Glutamatergic neuron (in vitro differentiated cells): Measurements from ENCODE around the gene L3MBTL1. TPM values are rescaled to one million over a fixed set of nuclear protein-coding genes. Genes with fewer than 3 reads are reported as not detected.
"Not testable (repeated sequence)": the region's sequence is repeated elsewhere in the genome, so short reads cannot be mapped to it uniquely, and the experiment has no call there.

Source experiments
- DNase-seq: peaks from one replicate; pipeline ENCODE4 v3.0.0; 2022
- H3K27ac Mint-ChIP-seq: one replicate; pipeline ENCODE4 v1.8.0; 2020; ENCODE audit warnings: mild to moderate bottlenecking, mixed read lengths, inconsistent platforms; ENCODE audit not compliant: unreplicated experiment
- H3K27me3 Mint-ChIP-seq: one replicate; pipeline ENCODE4 v1.8.0; 2020; ENCODE audit warnings: mild to moderate bottlenecking, moderate library complexity, mixed read lengths, inconsistent platforms; ENCODE audit not compliant: unreplicated experiment
- H3K36me3 Mint-ChIP-seq: one replicate; pipeline ENCODE4 v1.8.0; 2020; ENCODE audit warnings: mild to moderate bottlenecking, mixed read lengths, inconsistent platforms; ENCODE audit not compliant: unreplicated experiment
- H3K4me1 Mint-ChIP-seq: one replicate; pipeline ENCODE4 v1.8.0; 2020; ENCODE audit warnings: mild to moderate bottlenecking, low read depth, mixed read lengths, inconsistent platforms; ENCODE audit not compliant: unreplicated experiment
- H3K4me3 Mint-ChIP-seq: one replicate; pipeline ENCODE4 v1.8.0; 2020; ENCODE audit warnings: mild to moderate bottlenecking, mixed read lengths, inconsistent platforms; ENCODE audit not compliant: unreplicated experiment
- H3K9me3 Mint-ChIP-seq: one replicate; pipeline ENCODE4 v1.8.0; 2020; ENCODE audit warnings: mild to moderate bottlenecking, moderate library complexity, mixed read lengths, inconsistent platforms; ENCODE audit not compliant: unreplicated experiment
- CTCF ChIP-seq: fragments of 200-600 bp; sonication (generic); IDR thresholded peaks from one replicate; pipeline ENCODE4 v1.5.0; 2021; ENCODE audit not compliant: partially characterized antibody, unreplicated experiment
- total RNA-seq: library from RNA; stranded (reverse); fragmentation: NEBNext Ultra II Directional; extraction: Animal tissue kit (Norgen Biotek cat#: 25700); gene quantifications from one replicate; pipeline ENCODE4 v1.2.1, GENCODE V29; 2021; ENCODE audit not compliant: unreplicated experiment

The L3MBTL1 gene
- total RNA-seq, 1 donor from 2014 or later, result 19.9 TPM

GRCh38 chr20:43583982-43584432, 76.5 kb downstream of the L3MBTL1 start:
- no peaks in the 10 kb centered on the region for H3K36me3 Mint-ChIP-seq
- no peak for DNase-seq
- H3K27me3 Mint-ChIP-seq, result no peaks in the 10 kb centered on the region
- H3K4me1 Mint-ChIP-seq, result no peaks in the 10 kb centered on the region
- no peak for TF ChIP-seq CTCF
- no peak overlapping the region for H3K27ac Mint-ChIP-seq
- no peak overlapping the region for H3K4me3 Mint-ChIP-seq
- H3K9me3 Mint-ChIP-seq, result no peaks in the 10 kb centered on the region

GRCh38 chr20:43584448-43585136, 77.1 kb downstream of the L3MBTL1 start:
- no peak for TF ChIP-seq CTCF
- no peak overlapping the region for H3K27ac Mint-ChIP-seq
- H3K4me3 Mint-ChIP-seq, result no peak overlapping the region
- H3K9me3 Mint-ChIP-seq, result no peaks in the 10 kb centered on the region
- H3K4me1 Mint-ChIP-seq, result no peaks in the 10 kb centered on the region
- DNase-seq, result no peak
- no peaks in the 10 kb centered on the region for H3K27me3 Mint-ChIP-seq
- H3K36me3 Mint-ChIP-seq, result no peaks in the 10 kb centered on the region

GRCh38 chr20:43586641-43587040, 79.1 kb downstream of the L3MBTL1 start:
- H3K27ac Mint-ChIP-seq, result no peak overlapping the region
- H3K4me1 Mint-ChIP-seq, result peaks cover 5% of the 10 kb centered on the region
- no peaks in the 10 kb centered on the region for H3K36me3 Mint-ChIP-seq
- no peak overlapping the region for H3K4me3 Mint-ChIP-seq
- no peak for TF ChIP-seq CTCF
- DNase-seq, result no peak
- H3K27me3 Mint-ChIP-seq, result no peaks in the 10 kb centered on the region
- no peaks in the 10 kb centered on the region for H3K9me3 Mint-ChIP-seq

GRCh38 chr20:43588526-43588925, 81.0 kb downstream of the L3MBTL1 start:
- not testable (repeated sequence) for H3K4me3 Mint-ChIP-seq, H3K27me3 Mint-ChIP-seq, H3K36me3 Mint-ChIP-seq, H3K27ac Mint-ChIP-seq, DNase-seq, H3K9me3 Mint-ChIP-seq, H3K4me1 Mint-ChIP-seq

- no peak for DNase-seq
- Mint-ChIP-seq H3K27me3 (no peaks in the 10 kb centered on the region), H3K36me3 (no peaks in the 10 kb centered on the region), H3K9me3 (no peaks in the 10 kb centered on the region), H3K4me1 (peaks cover 6% of the 10 kb centered on the region), H3K27ac (peak overlapping the region; percentile 96), H3K4me3 (peak overlapping the region; percentile 96)
- no peak for TF ChIP-seq CTCF
These were observed 82.5 kb downstream of the L3MBTL1 start for GRCh38 chr20:43590036-43590391.
